Inflammatory macrophage treated with lipopolysaccharide for 1 hour (primary cell): ENCODE measurements around the gene FARS2.

Source experiments
- DNase-seq, 2 donors: peaks; one replicate each; pipeline ENCODE4 v3.0.0-alpha.2; 2020 to 2022

FARS2 gene

GRCh38 chr6:5287205-5287965 lies 26.1 kb downstream of the FARS2 start:
- peak; percentile 82 to 94 for DNase-seq

GRCh38 chr6:5287966-5288297 lies 26.6 kb downstream of the FARS2 start:
- no peak for DNase-seq

GRCh38 chr6:5290097-5290496 lies 28.8 kb downstream of the FARS2 start:
- no peak for DNase-seq

GRCh38 chr6:5290500-5290899 lies 29.2 kb downstream of the FARS2 start:
- no peak for DNase-seq

GRCh38 chr6:5292154-5292553 lies 30.8 kb downstream of the FARS2 start:
- no peak for DNase-seq

GRCh38 chr6:5293692-5294091 lies 32.4 kb downstream of the FARS2 start:
- DNase-seq, result no peak

- peak; percentile 63 to 85 for DNase-seq
Observed at GRCh38 chr6:5294392-5295211, 33.3 kb downstream of the FARS2 start.

GRCh38 chr6:5295623-5296022 lies 34.3 kb downstream of the FARS2 start:
- DNase-seq, result no peak

GRCh38 chr6:5300206-5300764 lies 39.0 kb downstream of the FARS2 start:
- DNase-seq, result peak; percentile 30 to 54

- no peak for DNase-seq
Observed at GRCh38 chr6:5302220-5302946, 41.1 kb downstream of the FARS2 start.

GRCh38 chr6:5302995-5303622 lies 41.8 kb downstream of the FARS2 start:
- peak; percentile 8 to 15 for DNase-seq

- no peak for DNase-seq
Observed at GRCh38 chr6:5303682-5304081, 42.4 kb downstream of the FARS2 start.

- no peak for DNase-seq
Observed at GRCh38 chr6:5305968-5306626, 44.8 kb downstream of the FARS2 start.

- no peak for DNase-seq
Observed at GRCh38 chr6:5307058-5307457, 45.7 kb downstream of the FARS2 start.

- no peak for DNase-seq
Observed at GRCh38 chr6:5308066-5308465, 46.8 kb downstream of the FARS2 start.

GRCh38 chr6:5314191-5314865 lies 53.0 kb downstream of the FARS2 start:
- DNase-seq, result no peak

- DNase-seq, result no peak
Observed at GRCh38 chr6:5315881-5316280, 54.6 kb downstream of the FARS2 start.

GRCh38 chr6:5316951-5317350 lies 55.6 kb downstream of the FARS2 start:
- DNase-seq, result no peak

- no peak for DNase-seq
Observed at GRCh38 chr6:5318617-5319272, 57.4 kb downstream of the FARS2 start.

- DNase-seq, result no peak
Observed at GRCh38 chr6:5323979-5324378, 62.7 kb downstream of the FARS2 start.

GRCh38 chr6:5325173-5325572 lies 63.9 kb downstream of the FARS2 start:
- DNase-seq, result no peak
